Neural cell (in vitro differentiated cells): ENCODE data around the gene LRPPRC. TPM values are rescaled to one million over a fixed set of nuclear protein-coding genes. Genes with fewer than 3 reads are reported as not detected.

Experiments used
- H2AFZ ChIP-seq: fragments of 200-600, 300-800 bp; sonication (generic), shearing (Covaris generic); 2 replicates; pipeline ENCODE4 v1.6.0; 2014; ENCODE audit warnings: low read depth, mild to moderate bottlenecking, antibody characterized with exemption, low read length, moderate library complexity
- H3F3A ChIP-seq: fragments of 200-600 bp; shearing (Covaris generic); 2 replicates; pipeline ENCODE4 v1.6.1; 2016; ENCODE audit warnings: mild to moderate bottlenecking, moderate library complexity, mixed read lengths, antibody characterized with exemption, low read length; ENCODE audit not compliant: insufficient read depth, poor library complexity, severe bottlenecking
- H3K27ac ChIP-seq: fragments of 200-600, 300-800 bp; sonication (generic), shearing (Covaris generic); 2 replicates; pipeline ENCODE4 v1.5.1; 2014; ENCODE audit warnings: mild to moderate bottlenecking, low read length, moderate library complexity
- H3K27me3 ChIP-seq: fragments of 300-800, 200-600 bp; sonication (generic), shearing (Covaris generic); 2 replicates; pipeline ENCODE4 v1.6.0; 2014; ENCODE audit warnings: mild to moderate bottlenecking, low read depth, low read length, moderate library complexity; ENCODE audit not compliant: insufficient read depth
- H3K36me3 ChIP-seq: fragments of 300-800, 200-600 bp; sonication (generic), shearing (Covaris generic); 2 replicates; pipeline ENCODE4 v1.5.1; 2014; ENCODE audit warnings: mild to moderate bottlenecking, antibody characterized with exemption, low read length, moderate library complexity; ENCODE audit not compliant: insufficient read depth
- H3K4me2 ChIP-seq: fragments of 300-800, 200-600 bp; sonication (generic), shearing (Covaris generic); 2 replicates; pipeline ENCODE4 v1.6.0; 2014; ENCODE audit warnings: mild to moderate bottlenecking, low read length
- H3K4me3 ChIP-seq: fragments of 300-800, 200-600 bp; sonication (generic), shearing (Covaris generic); 2 replicates; pipeline ENCODE4 v1.5.1; 2014; ENCODE audit warnings: mild to moderate bottlenecking, low read length, moderate library complexity
- H3K79me2 ChIP-seq: fragments of 200-600 bp; shearing (Covaris generic); replicated peaks from 2 replicates; pipeline ENCODE4 v1.6.0; 2014; ENCODE audit warnings: mild to moderate bottlenecking, low read length, moderate library complexity; ENCODE audit not compliant: insufficient read depth
- H3K9ac ChIP-seq: fragments of 300-800, 200-600 bp; sonication (generic), shearing (Covaris generic); 2 replicates; pipeline ENCODE4 v1.6.1; 2016; ENCODE audit warnings: mild to moderate bottlenecking, low read length, mixed read lengths
- H3K9me2 ChIP-seq: fragments of 200-600 bp; shearing (Covaris generic); 2 replicates; pipeline ENCODE4 v1.6.1; 2016; ENCODE audit warnings: mild to moderate bottlenecking, low read length, mixed read lengths; ENCODE audit not compliant: insufficient read depth
- H3K9me3 ChIP-seq: fragments of 200-600, 300-800 bp; sonication (generic), shearing (Covaris generic); 2 replicates; pipeline ENCODE4 v1.6.1; 2016; ENCODE audit warnings: mild to moderate bottlenecking, mixed run types, low read length, moderate library complexity, mixed read lengths
- H4K20me1 ChIP-seq: fragments of 200-600 bp; shearing (Covaris generic); 2 replicates; pipeline ENCODE4 v1.6.1; 2016; ENCODE audit warnings: mild to moderate bottlenecking, mixed run types; ENCODE audit not compliant: insufficient read depth
- EP300 ChIP-seq: fragments of 450-650 bp; conservative IDR thresholded peaks from 2 replicates; pipeline ENCODE4 v1.6.1; 2014; ENCODE audit warnings: antibody characterized with exemption, mild to moderate bottlenecking, moderate library complexity; ENCODE audit not compliant: poor library complexity, severe bottlenecking
- EZH2 ChIP-seq: fragments of 200-600, 300-800 bp; shearing (Covaris generic), sonication (generic); IDR thresholded peaks from 2 replicates; pipeline ENCODE4 v1.6.1; 2014; ENCODE audit warnings: antibody characterized with exemption, low read length, borderline replicate concordance, mild to moderate bottlenecking; ENCODE audit not compliant: insufficient read depth, poor library complexity, severe bottlenecking
- MXI1 ChIP-seq: fragments of 450-650 bp; conservative IDR thresholded peaks from 2 replicates; pipeline ENCODE4 v1.6.1; 2014; ENCODE audit warnings: antibody characterized with exemption, mild to moderate bottlenecking; ENCODE audit not compliant: poor library complexity, severe bottlenecking
- POLR2AphosphoS5 ChIP-seq: IDR thresholded peaks from 2 replicates; pipeline ENCODE4 v1.6.1; 2012
- RAD21 ChIP-seq: fragments of 450-650 bp; conservative IDR thresholded peaks from 2 replicates; pipeline ENCODE4 v1.6.1; 2014; ENCODE audit warnings: antibody characterized with exemption, mild to moderate bottlenecking, moderate library complexity
- SMC3 ChIP-seq: fragments of 450-650 bp; conservative IDR thresholded peaks from 2 replicates; pipeline ENCODE4 v1.6.1; 2014; ENCODE audit warnings: antibody characterized with exemption, mild to moderate bottlenecking, moderate library complexity; ENCODE audit not compliant: poor library complexity
- TAF1 ChIP-seq: IDR thresholded peaks from 2 replicates; pipeline ENCODE4 v1.6.1; 2012; ENCODE audit warnings: low read depth
- polyA plus RNA-seq: library from polyadenylated mRNA; depleted of rRNA; stranded (reverse); fragments of >200 nt; gene quantifications from 2 replicates; pipeline ENCODE4 v1.2.3, GENCODE V29; 2014
- TF ChIP-seq, protein P1 (sequence below): fragments of 450-650 bp; IDR thresholded peaks from 2 replicates; pipeline ENCODE4 v1.5.1; 2014; ENCODE audit warnings: antibody characterized with exemption, mild to moderate bottlenecking, moderate library complexity; ENCODE audit not compliant: poor library complexity, severe bottlenecking
- TF ChIP-seq, protein P2 (sequence below): IDR thresholded peaks from 2 replicates; pipeline ENCODE4 v1.6.1; 2012; ENCODE audit warnings: borderline replicate concordance

Gene LRPPRC
- polyA plus RNA-seq, 1 donor from 2014 or later, result 63.1 TPM

DNA sequence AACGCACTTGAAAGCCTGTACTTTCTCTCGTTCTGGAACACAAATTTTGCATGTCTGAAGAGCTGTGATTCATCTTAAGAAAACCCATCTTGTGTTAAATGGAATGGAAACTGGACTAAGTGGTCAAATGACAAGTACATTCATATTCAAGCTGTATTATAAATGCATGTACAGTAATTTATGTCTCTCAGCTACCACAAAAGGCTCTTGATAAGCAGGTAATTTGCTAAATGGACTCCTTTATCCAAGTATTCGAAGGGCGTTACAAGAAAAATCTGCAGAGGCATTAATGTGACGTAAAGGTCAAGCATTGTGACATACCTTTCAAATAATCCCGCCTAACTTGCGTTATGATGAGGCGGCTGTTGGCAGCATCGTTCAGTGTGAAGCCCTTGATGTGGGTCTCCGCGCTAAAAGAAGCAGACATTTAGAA, 90.4 kb downstream of the LRPPRC start:
- Histone ChIP-seq H3K9me2 (no peaks in the 10 kb centered on the region), H3K27ac (peak overlapping the region; percentile 14), H3K27me3 (no peaks in the 10 kb centered on the region), H3K4me2 (peak overlapping the region; percentile 20), H3K9me3 (no peaks in the 10 kb centered on the region), H3K36me3 (peaks cover 4% of the 10 kb centered on the region), H3F3A (no peaks in the 10 kb centered on the region), H3K9ac (peak overlapping the region; percentile 17), H4K20me1 (no peaks in the 10 kb centered on the region), H3K4me3 (peak overlapping the region; percentile 46), H2AFZ (no peak overlapping the region), H3K79me2 (no peaks in the 10 kb centered on the region)
- peak; percentile 93 for TF ChIP-seq EP300
- TF ChIP-seq, protein P1, sequence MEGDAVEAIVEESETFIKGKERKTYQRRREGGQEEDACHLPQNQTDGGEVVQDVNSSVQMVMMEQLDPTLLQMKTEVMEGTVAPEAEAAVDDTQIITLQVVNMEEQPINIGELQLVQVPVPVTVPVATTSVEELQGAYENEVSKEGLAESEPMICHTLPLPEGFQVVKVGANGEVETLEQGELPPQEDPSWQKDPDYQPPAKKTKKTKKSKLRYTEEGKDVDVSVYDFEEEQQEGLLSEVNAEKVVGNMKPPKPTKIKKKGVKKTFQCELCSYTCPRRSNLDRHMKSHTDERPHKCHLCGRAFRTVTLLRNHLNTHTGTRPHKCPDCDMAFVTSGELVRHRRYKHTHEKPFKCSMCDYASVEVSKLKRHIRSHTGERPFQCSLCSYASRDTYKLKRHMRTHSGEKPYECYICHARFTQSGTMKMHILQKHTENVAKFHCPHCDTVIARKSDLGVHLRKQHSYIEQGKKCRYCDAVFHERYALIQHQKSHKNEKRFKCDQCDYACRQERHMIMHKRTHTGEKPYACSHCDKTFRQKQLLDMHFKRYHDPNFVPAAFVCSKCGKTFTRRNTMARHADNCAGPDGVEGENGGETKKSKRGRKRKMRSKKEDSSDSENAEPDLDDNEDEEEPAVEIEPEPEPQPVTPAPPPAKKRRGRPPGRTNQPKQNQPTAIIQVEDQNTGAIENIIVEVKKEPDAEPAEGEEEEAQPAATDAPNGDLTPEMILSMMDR, result no peak
- TF ChIP-seq MXI1, result no peak
- no peak for TF ChIP-seq RAD21
- TF ChIP-seq TAF1, result no peak
- no peak for TF ChIP-seq SMC3
- TF ChIP-seq POLR2AphosphoS5, result peak; percentile 52
- TF ChIP-seq, protein P2, sequence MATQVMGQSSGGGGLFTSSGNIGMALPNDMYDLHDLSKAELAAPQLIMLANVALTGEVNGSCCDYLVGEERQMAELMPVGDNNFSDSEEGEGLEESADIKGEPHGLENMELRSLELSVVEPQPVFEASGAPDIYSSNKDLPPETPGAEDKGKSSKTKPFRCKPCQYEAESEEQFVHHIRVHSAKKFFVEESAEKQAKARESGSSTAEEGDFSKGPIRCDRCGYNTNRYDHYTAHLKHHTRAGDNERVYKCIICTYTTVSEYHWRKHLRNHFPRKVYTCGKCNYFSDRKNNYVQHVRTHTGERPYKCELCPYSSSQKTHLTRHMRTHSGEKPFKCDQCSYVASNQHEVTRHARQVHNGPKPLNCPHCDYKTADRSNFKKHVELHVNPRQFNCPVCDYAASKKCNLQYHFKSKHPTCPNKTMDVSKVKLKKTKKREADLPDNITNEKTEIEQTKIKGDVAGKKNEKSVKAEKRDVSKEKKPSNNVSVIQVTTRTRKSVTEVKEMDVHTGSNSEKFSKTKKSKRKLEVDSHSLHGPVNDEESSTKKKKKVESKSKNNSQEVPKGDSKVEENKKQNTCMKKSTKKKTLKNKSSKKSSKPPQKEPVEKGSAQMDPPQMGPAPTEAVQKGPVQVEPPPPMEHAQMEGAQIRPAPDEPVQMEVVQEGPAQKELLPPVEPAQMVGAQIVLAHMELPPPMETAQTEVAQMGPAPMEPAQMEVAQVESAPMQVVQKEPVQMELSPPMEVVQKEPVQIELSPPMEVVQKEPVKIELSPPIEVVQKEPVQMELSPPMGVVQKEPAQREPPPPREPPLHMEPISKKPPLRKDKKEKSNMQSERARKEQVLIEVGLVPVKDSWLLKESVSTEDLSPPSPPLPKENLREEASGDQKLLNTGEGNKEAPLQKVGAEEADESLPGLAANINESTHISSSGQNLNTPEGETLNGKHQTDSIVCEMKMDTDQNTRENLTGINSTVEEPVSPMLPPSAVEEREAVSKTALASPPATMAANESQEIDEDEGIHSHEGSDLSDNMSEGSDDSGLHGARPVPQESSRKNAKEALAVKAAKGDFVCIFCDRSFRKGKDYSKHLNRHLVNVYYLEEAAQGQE, result no peak
- TF ChIP-seq EZH2, result no peak

DNA sequence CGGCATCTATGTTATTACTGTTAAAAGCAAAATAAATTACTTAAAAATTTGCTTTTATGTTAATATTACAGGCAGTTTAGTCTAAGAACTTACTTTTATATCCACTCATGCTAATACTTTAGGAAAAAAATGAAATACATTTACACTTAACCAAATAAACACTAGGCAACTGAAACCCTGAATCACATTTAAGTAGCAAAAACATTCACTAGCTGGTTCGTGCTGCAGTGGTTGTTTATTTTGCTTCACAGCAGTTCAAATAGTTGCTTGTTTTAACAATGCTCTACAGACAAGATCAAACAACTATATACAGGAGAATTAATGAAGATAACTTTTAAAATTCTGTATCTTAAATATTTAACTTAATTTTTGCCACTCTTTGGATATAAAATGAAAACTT, 96.2 kb downstream of the LRPPRC start:
- H4K20me1 ChIP-seq, result no peaks in the 10 kb centered on the region
- no peak overlapping the region for H3K4me3 ChIP-seq
- no peaks in the 10 kb centered on the region for H3K9me2 ChIP-seq
- H3K79me2 ChIP-seq, result no peaks in the 10 kb centered on the region
- H3F3A ChIP-seq, result no peaks in the 10 kb centered on the region
- no peak overlapping the region for H3K27ac ChIP-seq
- H3K9me3 ChIP-seq, result no peaks in the 10 kb centered on the region
- no peak overlapping the region for H3K9ac ChIP-seq
- H2AFZ ChIP-seq, result no peak overlapping the region
- H3K36me3 ChIP-seq, result peaks cover 9% of the 10 kb centered on the region
- H3K4me2 ChIP-seq, result no peak overlapping the region
- H3K27me3 ChIP-seq, result no peaks in the 10 kb centered on the region
- TF ChIP-seq MXI1 (no peak), EP300 (no peak), POLR2AphosphoS5 (no peak), EZH2 (no peak), RAD21 (no peak), TAF1 (no peak), SMC3 (no peak)
- TF ChIP-seq, protein P2, result no peak
- TF ChIP-seq, protein P1, result no peak
